K562 (cell line): ENCODE results near the gene SLC6A9. TPM values are rescaled to one million over a fixed set of nuclear protein-coding genes. Genes with fewer than 3 reads are reported as not detected.

Source experiments
- CC2D1A ChIP-seq: fragments of 450-650 bp; IDR thresholded peaks from 2 replicates; pipeline ENCODE4 v1.6.1; 2017; ENCODE audit warnings: mild to moderate bottlenecking
- CSDE1 ChIP-seq, 2 experiments: fragments of 450-650 bp; IDR thresholded peaks; 2 replicates each; pipeline ENCODE4 v1.6.1; 2016; ENCODE audit warnings: mild to moderate bottlenecking in 1 of 2
- GTF2F1 ChIP-seq: IDR thresholded peaks from 2 replicates; pipeline ENCODE4 v1.6.1; 2011; ENCODE audit warnings: low read depth, low read length, improper control_type of control experiment
- HNRNPLL ChIP-seq: fragments of 200-400 bp; formaldehyde crosslinking; IDR thresholded peaks from 2 replicates; pipeline ENCODE4 v1.6.1; 2017; ENCODE audit warnings: low read length, low read depth, mild to moderate bottlenecking; ENCODE audit not compliant: poor library complexity, severe bottlenecking
- MECOM ChIP-seq: fragments of 250-450 bp; sonication (Bioruptor Pico); IDR thresholded peaks from 2 replicates; pipeline ENCODE4 v1.8.0; 2022; ENCODE audit warnings: inconsistent platforms
- NFATC3 ChIP-seq: fragments of 450-650 bp; IDR thresholded peaks from 2 replicates; pipeline ENCODE4 v1.6.1; 2017; ENCODE audit warnings: mild to moderate bottlenecking
- NFRKB ChIP-seq: fragments of 450-650 bp; IDR thresholded peaks from 2 replicates; pipeline ENCODE4 v1.6.1; 2016; ENCODE audit warnings: low read depth
- NR1H2 ChIP-seq: sonication (generic); formaldehyde crosslinking; IDR thresholded peaks from 2 replicates; pipeline ENCODE4 v1.4.0; 2020; ENCODE audit warnings: mild to moderate bottlenecking, missing genetic modification reagents
- POLR3G ChIP-seq: IDR thresholded peaks from 2 replicates; pipeline ENCODE4 v1.6.1; 2011; ENCODE audit not compliant: insufficient read length, insufficient replicate concordance; ENCODE audit errors: extremely low read depth
- RBFOX2 ChIP-seq: fragments of 200-400 bp; formaldehyde crosslinking; IDR thresholded peaks from 2 replicates; pipeline ENCODE4 v1.6.1; 2017; ENCODE audit warnings: low read depth, mild to moderate bottlenecking, low read length, moderate library complexity
- RNF2 ChIP-seq: sonication (generic); IDR thresholded peaks from 2 replicates; pipeline ENCODE4 v1.6.1; 2016
- SMAD1 ChIP-seq: fragments of 150-350 bp; IDR thresholded peaks from 2 replicates; pipeline ENCODE4 v1.6.1; 2014; ENCODE audit warnings: low read length, low read depth; ENCODE audit not compliant: partially characterized antibody
- SMARCA5 ChIP-seq: fragments of 450-650 bp; IDR thresholded peaks from 2 replicates; pipeline ENCODE4 v1.6.1; 2016
- SP1 ChIP-seq: sonication (generic); formaldehyde crosslinking; IDR thresholded peaks from 2 replicates; pipeline ENCODE4 v1.8.1; 2022; ENCODE audit warnings: mild to moderate bottlenecking, missing genetic modification reagents
- SUPT5H ChIP-seq: fragments of 450-650 bp; IDR thresholded peaks from 2 replicates; pipeline ENCODE4 v1.6.1; 2016
- TSC22D4 ChIP-seq: fragments of 450-650 bp; IDR thresholded peaks from 2 replicates; pipeline ENCODE4 v1.6.1; 2016; ENCODE audit warnings: missing genetic modification characterization, missing biosample characterization, control low read depth
- ZFP1 ChIP-seq: fragments of 450-650 bp; formaldehyde crosslinking; IDR thresholded peaks from 2 replicates; pipeline ENCODE4 v1.4.0; 2020; ENCODE audit warnings: mild to moderate bottlenecking, mixed read lengths
- ZNF3 ChIP-seq: fragments of 250-450 bp; sonication (Bioruptor Pico); IDR thresholded peaks from 2 replicates; pipeline ENCODE4 v1.5.0; 2021; ENCODE audit warnings: mild to moderate bottlenecking, moderate library complexity
- ZNF354B ChIP-seq: fragments of 250-450 bp; sonication (Bioruptor Pico); IDR thresholded peaks from 2 replicates; pipeline ENCODE4 v1.4.0; 2020
- ZNF644 ChIP-seq: fragments of 200-800 bp; sonication (Bioruptor generic); IDR thresholded peaks from 2 replicates; pipeline ENCODE4 v1.6.1; 2016; ENCODE audit warnings: low read depth, missing genetic modification characterization, missing compliant biosample characterization
- polyA plus RNA-seq, 8 experiments: library from polyadenylated mRNA; depleted of rRNA in 4 of 8; stranded (reverse) in 5 of 8; unstranded in 3 of 8; fragments of >200 nt; fragmentation: Nextera tagmentation in 2 of 8; fragmentation: Illumina TruSeq in 1 of 8; extraction: Ambion mirVana in 2 of 8; extraction: Trizol in 1 of 8; gene quantifications; 2 replicates each; pipeline versions ENCODE4 v1.2.1 to v1.2.3, GENCODE V29; 2011 to 2014; ENCODE audit warnings: inconsistent platforms in 1 of 8, missing spikeins in 1 of 8
- total RNA-seq, 7 experiments: library from RNA; depleted of rRNA in 6 of 7; stranded (reverse); fragments of >200 nt in 6 of 7; fragmentation: Illumina TruSeq in 2 of 7; extraction: Trizol in 2 of 7; gene quantifications; 2 replicates each; pipeline versions ENCODE4 v1.2.1 to v1.2.3, GENCODE V29; 2011 to 2021; ENCODE audit warnings: low replicate concordance in 1 of 7
- TF ChIP-seq, protein P1 (sequence below): fragments of 250-450 bp; sonication (Bioruptor Pico); IDR thresholded peaks from 2 replicates; pipeline ENCODE4 v1.5.0; 2020; ENCODE audit warnings: mild to moderate bottlenecking
- TF ChIP-seq, protein P2 (sequence below): fragments of 450-650 bp; IDR thresholded peaks from 2 replicates; pipeline ENCODE4 v1.6.1; 2018; ENCODE audit not compliant: partially characterized antibody
- TF ChIP-seq, protein P3 (sequence below), 2 experiments: IDR thresholded peaks in 1 of 2; conservative IDR thresholded peaks in 1 of 2; 2 replicates each; pipeline ENCODE4 v1.6.1; 2016; ENCODE audit warnings: low read depth in 2 of 2, mild to moderate bottlenecking in 1 of 2, missing compliant biosample characterization in 1 of 2, missing genetic modification characterization in 1 of 2, moderate library complexity in 1 of 2

Gene SLC6A9
- total and polyA plus RNA-seq, 9 of the 15 experiments (the other 6 are each of a cell fraction or from before 2014, with no cell fraction given): 0.17 to 18.7 (median 2.9) TPM

DNA sequence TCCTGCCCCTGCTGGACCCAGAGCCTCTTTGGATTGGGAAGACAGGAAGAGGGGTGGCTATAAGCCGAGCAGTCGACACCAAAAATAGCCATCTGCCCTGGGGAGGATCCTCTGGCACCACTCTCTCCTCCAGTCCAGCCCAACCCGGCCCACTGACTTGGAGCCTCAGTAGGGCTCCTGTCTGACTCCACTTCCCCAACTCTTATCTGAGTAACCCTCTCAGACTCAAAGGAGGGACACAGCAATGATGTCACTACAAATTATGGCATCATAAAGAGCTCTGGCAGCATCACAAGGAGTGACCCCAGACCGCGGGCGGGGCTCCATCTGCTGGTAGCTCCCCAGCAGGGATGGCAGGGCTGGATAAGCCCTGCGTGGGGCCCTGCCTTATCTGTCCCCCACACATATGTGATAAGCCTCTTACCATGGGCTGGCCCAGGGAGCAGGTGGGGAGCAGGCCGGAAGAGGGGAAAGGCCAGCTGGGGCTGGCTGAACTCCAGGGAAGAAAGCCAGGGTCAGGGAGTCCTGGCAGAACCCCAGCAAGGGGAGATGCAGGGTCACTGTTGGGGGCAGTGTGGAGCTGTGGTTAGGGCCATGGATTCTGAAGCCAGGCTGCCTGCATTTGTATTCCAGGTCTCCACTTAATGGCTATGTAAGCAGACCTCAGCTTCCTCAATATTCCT, 4.6 kb upstream of the SLC6A9 start (continued):
- TF ChIP-seq TSC22D4 (tag): no peak
- TF ChIP-seq ZNF644 (tag): peak; percentile 100
- TF ChIP-seq POLR3G: no peak
- TF ChIP-seq ZNF354B: peak; percentile 88
- TF ChIP-seq CSDE1 (IDR thresholded peaks at IDR 0.05): peak in 1 of 2 experiments; percentile 87; a peak in 2 of 4 replicates
- peak; percentile 99 for TF ChIP-seq CC2D1A
- TF ChIP-seq RNF2: peak; percentile 99
- TF ChIP-seq RBFOX2: peak; percentile 63
- no peak for TF ChIP-seq ZNF3
- TF ChIP-seq SMARCA5: no peak
- peak; percentile 94 for TF ChIP-seq SP1 (CRISPR knock-in tag)
- no peak for TF ChIP-seq NFRKB
- TF ChIP-seq, protein P1, sequence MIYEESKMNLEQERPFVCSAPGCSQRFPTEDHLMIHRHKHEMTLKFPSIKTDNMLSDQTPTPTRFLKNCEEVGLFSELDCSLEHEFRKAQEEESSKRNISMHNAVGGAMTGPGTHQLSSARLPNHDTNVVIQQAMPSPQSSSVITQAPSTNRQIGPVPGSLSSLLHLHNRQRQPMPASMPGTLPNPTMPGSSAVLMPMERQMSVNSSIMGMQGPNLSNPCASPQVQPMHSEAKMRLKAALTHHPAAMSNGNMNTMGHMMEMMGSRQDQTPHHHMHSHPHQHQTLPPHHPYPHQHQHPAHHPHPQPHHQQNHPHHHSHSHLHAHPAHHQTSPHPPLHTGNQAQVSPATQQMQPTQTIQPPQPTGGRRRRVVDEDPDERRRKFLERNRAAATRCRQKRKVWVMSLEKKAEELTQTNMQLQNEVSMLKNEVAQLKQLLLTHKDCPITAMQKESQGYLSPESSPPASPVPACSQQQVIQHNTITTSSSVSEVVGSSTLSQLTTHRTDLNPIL (CRISPR knock-in tag): peak; percentile 82; the same call in 1 of the 2 replicates
- peak; percentile 45; the same call in 1 of the 2 replicates for TF ChIP-seq NFATC3
- TF ChIP-seq, protein P2, sequence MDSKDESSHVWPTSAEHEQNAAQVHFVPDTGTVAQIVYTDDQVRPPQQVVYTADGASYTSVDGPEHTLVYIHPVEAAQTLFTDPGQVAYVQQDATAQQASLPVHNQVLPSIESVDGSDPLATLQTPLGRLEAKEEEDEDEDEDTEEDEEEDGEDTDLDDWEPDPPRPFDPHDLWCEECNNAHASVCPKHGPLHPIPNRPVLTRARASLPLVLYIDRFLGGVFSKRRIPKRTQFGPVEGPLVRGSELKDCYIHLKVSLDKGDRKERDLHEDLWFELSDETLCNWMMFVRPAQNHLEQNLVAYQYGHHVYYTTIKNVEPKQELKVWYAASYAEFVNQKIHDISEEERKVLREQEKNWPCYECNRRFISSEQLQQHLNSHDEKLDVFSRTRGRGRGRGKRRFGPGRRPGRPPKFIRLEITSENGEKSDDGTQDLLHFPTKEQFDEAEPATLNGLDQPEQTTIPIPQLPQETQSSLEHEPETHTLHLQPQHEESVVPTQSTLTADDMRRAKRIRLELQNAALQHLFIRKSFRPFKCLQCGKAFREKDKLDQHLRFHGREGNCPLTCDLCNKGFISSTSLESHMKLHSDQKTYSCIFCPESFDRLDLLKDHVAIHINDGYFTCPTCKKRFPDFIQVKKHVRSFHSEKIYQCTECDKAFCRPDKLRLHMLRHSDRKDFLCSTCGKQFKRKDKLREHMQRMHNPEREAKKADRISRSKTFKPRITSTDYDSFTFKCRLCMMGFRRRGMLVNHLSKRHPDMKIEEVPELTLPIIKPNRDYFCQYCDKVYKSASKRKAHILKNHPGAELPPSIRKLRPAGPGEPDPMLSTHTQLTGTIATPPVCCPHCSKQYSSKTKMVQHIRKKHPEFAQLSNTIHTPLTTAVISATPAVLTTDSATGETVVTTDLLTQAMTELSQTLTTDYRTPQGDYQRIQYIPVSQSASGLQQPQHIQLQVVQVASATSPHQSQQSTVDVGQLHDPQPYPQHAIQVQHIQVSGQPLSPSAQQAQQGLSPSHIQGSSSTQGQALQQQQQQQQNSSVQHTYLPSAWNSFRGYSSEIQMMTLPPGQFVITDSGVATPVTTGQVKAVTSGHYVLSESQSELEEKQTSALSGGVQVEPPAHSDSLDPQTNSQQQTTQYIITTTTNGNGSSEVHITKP: peak; percentile 80
- no peak for TF ChIP-seq SUPT5H
- TF ChIP-seq, protein P3, sequence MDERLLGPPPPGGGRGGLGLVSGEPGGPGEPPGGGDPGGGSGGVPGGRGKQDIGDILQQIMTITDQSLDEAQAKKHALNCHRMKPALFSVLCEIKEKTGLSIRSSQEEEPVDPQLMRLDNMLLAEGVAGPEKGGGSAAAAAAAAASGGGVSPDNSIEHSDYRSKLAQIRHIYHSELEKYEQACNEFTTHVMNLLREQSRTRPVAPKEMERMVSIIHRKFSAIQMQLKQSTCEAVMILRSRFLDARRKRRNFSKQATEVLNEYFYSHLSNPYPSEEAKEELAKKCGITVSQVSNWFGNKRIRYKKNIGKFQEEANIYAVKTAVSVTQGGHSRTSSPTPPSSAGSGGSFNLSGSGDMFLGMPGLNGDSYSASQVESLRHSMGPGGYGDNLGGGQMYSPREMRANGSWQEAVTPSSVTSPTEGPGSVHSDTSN (CRISPR knock-in tag; IDR thresholded peaks at IDR 0.05; ENCODE audit: low read depth): no peak
- TF ChIP-seq, protein P3 (tag; conservative IDR thresholded peaks at IDR 0.05; ENCODE audit: low read depth): peak; percentile 70
- TF ChIP-seq NR1H2 (CRISPR knock-in tag): peak; percentile 85; the same call in 1 of the 2 replicates
- peak; percentile 98 for TF ChIP-seq SMAD1
- peak; percentile 71; the same call in 1 of the 2 replicates for TF ChIP-seq ZFP1 (CRISPR knock-in tag)
- 0 out of 2 replicates have a peak, but pooled peaks have one; percentile 68 for TF ChIP-seq GTF2F1
- peak; percentile 95 for TF ChIP-seq MECOM (CRISPR knock-in tag)
- TF ChIP-seq HNRNPLL: no peak
